ENCODE measurements around the gene PPL.

PPL gene

GRCh38 chr16:4882633-4883285 lies 54.2 kb downstream of the PPL start:
- in situ Hi-C loops (cut with HindIII; ENCODE audit: low pct_unique_long_range_greater_than_20kb, low sequenced_read_pairs), result no loop called here
- peak in 1 of 2 experiments; percentile 12 for DNase-seq (ENCODE audit: low read depth in 1 of 2, low spot score in 1 of 2)

GRCh38 chr16:4882000-4882632 lies 54.8 kb downstream of the PPL start:
- no peak for DNase-seq (ENCODE audit: low read depth in 1 of 2, low spot score in 1 of 2)
- in situ Hi-C loops (cut with HindIII; ENCODE audit: low pct_unique_long_range_greater_than_20kb, low sequenced_read_pairs), result no loop called here
- no peak for TF ChIP-seq JUND (IDR thresholded peaks at IDR 0.05; ENCODE audit: low read depth)

More at GRCh38 chr16:4882633-4883285, 54.2 kb downstream of the PPL start:
- TF ChIP-seq JUND (IDR thresholded peaks at IDR 0.05; ENCODE audit: low read depth), result no peak

- no peak for DNase-seq (ENCODE audit: low read depth in 1 of 2, low spot score in 1 of 2)
- no peak for TF ChIP-seq JUND (IDR thresholded peaks at IDR 0.05; ENCODE audit: low read depth)
- in situ Hi-C loops (cut with HindIII; ENCODE audit: low pct_unique_long_range_greater_than_20kb, low sequenced_read_pairs), result no loop called here
Measured at GRCh38 chr16:4880006-4880580, 56.9 kb downstream of the PPL start.

GRCh38 chr16:4879049-4879448 lies 57.9 kb downstream of the PPL start:
- in situ Hi-C loops (cut with HindIII; ENCODE audit: low pct_unique_long_range_greater_than_20kb, low sequenced_read_pairs), result no loop called here
- TF ChIP-seq JUND (IDR thresholded peaks at IDR 0.05; ENCODE audit: low read depth), result no peak
- no peak for DNase-seq (ENCODE audit: low read depth in 1 of 2, low spot score in 1 of 2)

- DNase-seq (ENCODE audit: low read depth in 1 of 2, low spot score in 1 of 2), result no peak
- no peak for TF ChIP-seq JUND (IDR thresholded peaks at IDR 0.05; ENCODE audit: low read depth)
- in situ Hi-C loops (cut with HindIII; ENCODE audit: low pct_unique_long_range_greater_than_20kb, low sequenced_read_pairs), result no loop called here
Measured at GRCh38 chr16:4877380-4877685, 59.6 kb downstream of the PPL start.

GRCh38 chr16:4876646-4877379 lies 60.1 kb downstream of the PPL start:
- in situ Hi-C loops (cut with HindIII; ENCODE audit: low pct_unique_long_range_greater_than_20kb, low sequenced_read_pairs), result no loop called here
- DNase-seq (ENCODE audit: low read depth in 1 of 2, low spot score in 1 of 2), result no peak
- TF ChIP-seq JUND (IDR thresholded peaks at IDR 0.05; ENCODE audit: low read depth), result no peak

GRCh38 chr16:4874666-4875065 lies 62.3 kb downstream of the PPL start:
- no peak for TF ChIP-seq JUND (IDR thresholded peaks at IDR 0.05; ENCODE audit: low read depth)
- in situ Hi-C loops (cut with HindIII; ENCODE audit: low pct_unique_long_range_greater_than_20kb, low sequenced_read_pairs), result no loop called here

GRCh38 chr16:4873091-4873490 lies 63.9 kb downstream of the PPL start:
- in situ Hi-C loops (cut with HindIII; ENCODE audit: low pct_unique_long_range_greater_than_20kb, low sequenced_read_pairs), result no loop called here
- DNase-seq (ENCODE audit: low read depth in 1 of 2, low spot score in 1 of 2), result no peak
- no peak for TF ChIP-seq JUND (IDR thresholded peaks at IDR 0.05; ENCODE audit: low read depth)

More at GRCh38 chr16:4874666-4875065, 62.3 kb downstream of the PPL start:
- no peak for DNase-seq (ENCODE audit: low read depth in 1 of 2, low spot score in 1 of 2)

GRCh38 chr16:4871071-4871470 lies 65.9 kb downstream of the PPL start:
- TF ChIP-seq JUND (IDR thresholded peaks at IDR 0.05; ENCODE audit: low read depth), result no peak
- in situ Hi-C loops (cut with HindIII; ENCODE audit: low pct_unique_long_range_greater_than_20kb, low sequenced_read_pairs), result no loop called here
- DNase-seq (ENCODE audit: low read depth in 1 of 2, low spot score in 1 of 2), result no peak

- in situ Hi-C loops (cut with HindIII; ENCODE audit: low pct_unique_long_range_greater_than_20kb, low sequenced_read_pairs), result no loop called here
- TF ChIP-seq JUND (IDR thresholded peaks at IDR 0.05; ENCODE audit: low read depth), result no peak
- no peak for DNase-seq (ENCODE audit: low read depth in 1 of 2, low spot score in 1 of 2)
Measured at GRCh38 chr16:4870138-4870671, 66.7 kb downstream of the PPL start.

- in situ Hi-C loops (cut with HindIII; ENCODE audit: low pct_unique_long_range_greater_than_20kb, low sequenced_read_pairs), result no loop called here
- TF ChIP-seq JUND (IDR thresholded peaks at IDR 0.05; ENCODE audit: low read depth), result no peak
- peak in 1 of 2 experiments; percentile 62 for DNase-seq (ENCODE audit: low read depth in 1 of 2, low spot score in 1 of 2)
Measured at GRCh38 chr16:4869147-4869805, 67.7 kb downstream of the PPL start.

GRCh38 chr16:4868535-4868934 lies 68.4 kb downstream of the PPL start:
- no peak for DNase-seq (ENCODE audit: low read depth in 1 of 2, low spot score in 1 of 2)
- in situ Hi-C loops (cut with HindIII; ENCODE audit: low pct_unique_long_range_greater_than_20kb, low sequenced_read_pairs), result no loop called here
- no peak for TF ChIP-seq JUND (IDR thresholded peaks at IDR 0.05; ENCODE audit: low read depth)

Data from T47D (cell line).